A673 (cell line): ENCODE measurements around the gene VPS41. TPM values are rescaled to one million over a fixed set of nuclear protein-coding genes. Genes with fewer than 3 reads are reported as not detected.

Experiments used
- BruUV-seq: library from RNA; stranded (reverse); fragments of 400-500 nt; replicated peaks from 2 replicates; lab custom pipeline; 2021; lab: Mats Ljungman, UMichigan
- CTCF ChIA-PET: fragments of 300-600 bp; sonication (Branson Sonifier 250); formaldehyde crosslinking; loops from one replicate; lab custom pipeline; 2022; ENCODE audit warnings: antibody characterized with exemption; lab: Charles Lee
- POLR2A ChIA-PET: fragments of 300-600 bp; sonication (Branson Sonifier 250); formaldehyde crosslinking; loops from one replicate; lab custom pipeline; 2022; ENCODE audit warnings: antibody characterized with exemption; ENCODE audit not compliant: low non-redundant PET; lab: Charles Lee
- DNase-seq: peaks from one replicate; pipeline ENCODE4 v3.0.0-alpha.2; 2015; ENCODE audit warnings: low spot score
- H3K27ac ChIP-seq: fragments of 200-600 bp; sonication (generic); 2 replicates; pipeline ENCODE4 v1.5.1; 2016; ENCODE audit warnings: mixed run types, low read depth, mild to moderate bottlenecking, mixed read lengths, antibody characterized with exemption, low read length; ENCODE audit not compliant: poor library complexity, severe bottlenecking
- H3K27me3 ChIP-seq: fragments of 200-600 bp; sonication (generic); replicated peaks from 2 replicates; pipeline ENCODE4 v1.6.1; 2017; ENCODE audit warnings: mixed run types, low read depth, mild to moderate bottlenecking, mixed read lengths, antibody characterized with exemption, low read length; ENCODE audit not compliant: insufficient read depth, poor library complexity
- H3K36me3 ChIP-seq: fragments of 200-600 bp; sonication (generic); 2 replicates; pipeline ENCODE4 v1.6.1; 2016; ENCODE audit warnings: mixed run types, mild to moderate bottlenecking, mixed read lengths, antibody characterized with exemption, low read length; ENCODE audit not compliant: insufficient read depth, poor library complexity, severe bottlenecking
- H3K4me1 ChIP-seq: fragments of 200-600 bp; sonication (generic); 2 replicates; pipeline ENCODE4 v1.6.1; 2017; ENCODE audit warnings: mixed run types, mild to moderate bottlenecking, mixed read lengths, antibody characterized with exemption, low read length; ENCODE audit not compliant: insufficient read depth, poor library complexity, severe bottlenecking
- H3K4me3 ChIP-seq: fragments of 200-600 bp; sonication (generic); 2 replicates; pipeline ENCODE4 v1.5.1; 2016; ENCODE audit warnings: low read depth, mixed run types, mild to moderate bottlenecking, mixed read lengths, low read length; ENCODE audit not compliant: poor library complexity, severe bottlenecking
- H3K9me3 ChIP-seq: fragments of 200-600 bp; sonication (generic); 2 replicates; pipeline ENCODE4 v1.6.1; 2016; ENCODE audit warnings: mixed run types, low read depth, mild to moderate bottlenecking, mixed read lengths, antibody characterized with exemption, low read length; ENCODE audit not compliant: poor library complexity, severe bottlenecking
- EZH2 ChIP-seq: fragments of 200-600 bp; sonication (generic); IDR thresholded peaks from 2 replicates; pipeline ENCODE4 v1.6.1; 2017; ENCODE audit warnings: borderline replicate concordance, low read depth, mild to moderate bottlenecking, mixed read lengths, antibody characterized with exemption, low read length; ENCODE audit not compliant: poor library complexity, severe bottlenecking
- intact Hi-C: fragments of 100-400 bp; cut with micrococcal nuclease; formaldehyde crosslinking; loops from one replicate; pipeline ENCODE4 v1.10.0; 2022; ENCODE audit not compliant: unreplicated experiment
- total RNA-seq: library from RNA; stranded (reverse); gene quantifications from 2 replicates; pipeline ENCODE4 v1.2.3, GENCODE V29; 2021
- TF ChIP-seq, protein P1 (sequence below): fragments of 300-800, 200-600 bp; sonication (generic); conservative IDR thresholded peaks from 2 replicates; pipeline ENCODE4 v1.5.1; 2017; ENCODE audit warnings: low read depth, mild to moderate bottlenecking, antibody characterized with exemption, low read length, moderate library complexity, mixed read lengths

VPS41 gene
- total RNA-seq, 1 experiment from 2014 or later = 45.8 TPM

DNA sequence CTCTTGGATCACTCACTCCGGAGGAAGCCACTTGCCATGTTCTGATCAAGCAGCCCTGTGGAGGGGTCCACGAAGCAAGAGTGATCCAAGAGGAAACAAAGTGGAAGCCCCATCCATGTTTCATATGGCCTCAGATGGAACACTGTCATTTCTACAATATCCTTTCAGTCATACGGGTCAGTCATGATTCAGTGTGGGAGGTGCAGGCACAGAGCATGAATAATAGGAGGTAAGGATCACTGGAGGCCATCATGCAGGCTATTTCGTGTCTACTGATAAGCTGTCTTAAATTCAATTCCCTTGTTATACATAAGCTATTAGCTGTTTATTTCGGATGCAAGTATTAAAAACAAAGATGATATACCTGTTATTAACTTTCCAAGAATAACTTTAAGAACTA lies 36.8 kb downstream of the VPS41 start:
- no peak for TF ChIP-seq EZH2
- TF ChIP-seq, protein P1, sequence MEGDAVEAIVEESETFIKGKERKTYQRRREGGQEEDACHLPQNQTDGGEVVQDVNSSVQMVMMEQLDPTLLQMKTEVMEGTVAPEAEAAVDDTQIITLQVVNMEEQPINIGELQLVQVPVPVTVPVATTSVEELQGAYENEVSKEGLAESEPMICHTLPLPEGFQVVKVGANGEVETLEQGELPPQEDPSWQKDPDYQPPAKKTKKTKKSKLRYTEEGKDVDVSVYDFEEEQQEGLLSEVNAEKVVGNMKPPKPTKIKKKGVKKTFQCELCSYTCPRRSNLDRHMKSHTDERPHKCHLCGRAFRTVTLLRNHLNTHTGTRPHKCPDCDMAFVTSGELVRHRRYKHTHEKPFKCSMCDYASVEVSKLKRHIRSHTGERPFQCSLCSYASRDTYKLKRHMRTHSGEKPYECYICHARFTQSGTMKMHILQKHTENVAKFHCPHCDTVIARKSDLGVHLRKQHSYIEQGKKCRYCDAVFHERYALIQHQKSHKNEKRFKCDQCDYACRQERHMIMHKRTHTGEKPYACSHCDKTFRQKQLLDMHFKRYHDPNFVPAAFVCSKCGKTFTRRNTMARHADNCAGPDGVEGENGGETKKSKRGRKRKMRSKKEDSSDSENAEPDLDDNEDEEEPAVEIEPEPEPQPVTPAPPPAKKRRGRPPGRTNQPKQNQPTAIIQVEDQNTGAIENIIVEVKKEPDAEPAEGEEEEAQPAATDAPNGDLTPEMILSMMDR = no peak
- no peak for DNase-seq
- H3K4me3 ChIP-seq = no peak overlapping the region
- no peaks in the 10 kb centered on the region for H3K4me1 ChIP-seq
- no TSS peak for BruUV-seq
- ChIA-PET CTCF (no interaction called here), POLR2A (no interaction called here)
- H3K27ac ChIP-seq = no peak overlapping the region
- H3K27me3 ChIP-seq = no peaks in the 10 kb centered on the region
- H3K36me3 ChIP-seq = no peaks in the 10 kb centered on the region
- intact Hi-C loops = no loop called here
- no peaks in the 10 kb centered on the region for H3K9me3 ChIP-seq

DNA sequence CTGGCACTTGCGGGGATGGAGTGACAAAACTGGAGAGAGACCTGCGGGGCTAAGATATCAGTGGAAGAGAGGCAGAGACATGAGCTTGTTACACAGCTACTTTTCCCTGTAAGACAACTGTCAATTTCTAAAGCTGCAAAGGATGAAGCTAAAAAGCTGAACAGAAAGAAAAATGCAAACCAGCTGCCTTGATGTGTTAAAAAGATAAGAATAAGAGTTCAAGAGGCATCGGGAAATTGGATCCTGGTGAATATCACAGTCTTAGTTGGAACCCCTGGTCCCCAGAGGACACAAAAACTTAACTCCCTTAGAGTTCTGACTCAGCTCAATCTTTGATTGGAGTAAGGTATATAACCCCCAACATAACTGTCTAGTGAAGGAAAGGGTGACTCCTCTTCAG lies 38.8 kb downstream of the VPS41 start:
- no peaks in the 10 kb centered on the region for H3K9me3 ChIP-seq
- DNase-seq = peak; percentile 19
- H3K4me3 ChIP-seq = no peak overlapping the region
- CTCF ChIA-PET = no interaction called here
- POLR2A ChIA-PET = interaction anchor here (0.6 kb wide), 1 partner anchor 31 kb away, joined by 3 read pairs; no protein-coding TSS in a partner anchor
- intact Hi-C loops = no loop called here
- no peaks in the 10 kb centered on the region for H3K4me1 ChIP-seq
- H3K27me3 ChIP-seq = no peaks in the 10 kb centered on the region
- no TSS peak for BruUV-seq
- no peaks in the 10 kb centered on the region for H3K36me3 ChIP-seq
- H3K27ac ChIP-seq = no peak overlapping the region
- TF ChIP-seq, protein P1 = no peak
- TF ChIP-seq EZH2 = no peak

DNA sequence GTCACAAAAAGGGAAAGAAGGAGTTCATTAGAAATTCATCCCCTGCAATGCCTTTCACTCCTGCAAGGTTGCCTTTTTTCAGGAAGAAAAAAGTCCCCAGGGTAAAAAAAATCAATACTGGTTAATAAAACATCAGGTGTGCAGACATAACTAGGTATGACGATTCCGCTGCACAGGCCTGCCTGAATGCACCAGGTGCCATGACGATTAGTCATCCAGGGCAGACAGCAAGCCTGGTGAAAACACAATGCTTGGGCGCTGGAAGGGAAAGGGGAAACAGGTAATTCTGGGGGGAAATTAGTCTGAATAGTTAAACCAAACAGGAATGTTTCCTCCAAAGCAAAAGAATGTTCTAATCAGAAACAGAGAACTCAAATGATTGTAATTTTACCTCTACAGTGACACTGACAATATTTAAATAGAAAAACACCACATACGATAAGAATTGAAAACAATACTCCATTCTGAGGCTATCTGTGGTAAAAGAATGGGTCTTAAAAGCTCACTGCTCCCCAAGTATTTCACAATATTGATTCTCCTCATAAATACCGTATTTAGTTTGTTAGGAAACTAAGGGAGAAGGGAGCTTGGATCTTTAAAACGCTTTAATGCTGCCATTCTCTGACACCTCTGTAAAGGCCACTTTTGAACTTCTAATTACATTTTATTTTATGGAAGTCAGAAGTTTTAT lies 45.2 kb downstream of the VPS41 start:
- H3K36me3 ChIP-seq = no peaks in the 10 kb centered on the region
- no peak overlapping the region for H3K4me3 ChIP-seq
- POLR2A ChIA-PET = no interaction called here
- CTCF ChIA-PET = no interaction called here
- H3K4me1 ChIP-seq = no peaks in the 10 kb centered on the region
- no peak overlapping the region for H3K27ac ChIP-seq
- H3K27me3 ChIP-seq = no peaks in the 10 kb centered on the region
- TF ChIP-seq, protein P1 = no peak
- TF ChIP-seq EZH2 = no peak
- no TSS peak for BruUV-seq
- intact Hi-C loops = no loop called here
- no peak for DNase-seq
- no peaks in the 10 kb centered on the region for H3K9me3 ChIP-seq
